Cardiac fibroblast (primary cell): Measurements from ENCODE around the gene ZNF70.

Source experiments
- DNase-seq, 2 donors: peaks; one replicate each; pipeline versions ENCODE4 v3.0.0 to v3.0.0-alpha.2; 2010; ENCODE audit warnings: low read depth in 2 of 2
- H3K4me3 ChIP-seq, 2 donors: replicated peaks in 1 of 2; 1 replicate in 1 of 2; 2 replicates in 1 of 2; pipeline ENCODE4 v1.5.1; 2011; ENCODE audit warnings: low read depth in 2 of 2, low read length in 2 of 2, mild to moderate bottlenecking in 2 of 2, moderate library complexity in 1 of 2
- TF ChIP-seq, protein P1 (sequence below): IDR thresholded peaks from one replicate; pipeline ENCODE4 v1.5.1; 2011; ENCODE audit warnings: low read depth, mild to moderate bottlenecking, low read length, inconsistent platforms

ZNF70 gene

DNA sequence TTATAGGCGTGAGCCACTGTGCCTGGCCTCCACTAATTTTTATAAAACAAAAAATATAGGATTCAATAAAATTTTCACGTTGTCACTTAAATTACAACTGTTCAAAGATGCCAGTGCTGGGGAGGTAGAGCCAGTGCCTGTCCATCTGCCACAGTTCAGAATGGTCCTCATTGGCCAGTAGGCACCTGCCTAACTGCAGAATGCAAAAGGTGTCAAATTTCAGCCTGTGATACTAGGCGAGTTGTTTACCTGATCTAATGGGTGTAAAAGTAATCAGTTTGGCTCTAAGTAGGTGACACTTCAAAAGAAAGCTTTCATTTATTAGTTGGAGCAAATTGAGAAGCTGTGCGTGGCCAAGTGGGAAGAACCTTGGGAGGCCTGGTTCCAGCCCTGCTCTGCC is 38.2 kb upstream of the ZNF70 start:
- TF ChIP-seq, protein P1, sequence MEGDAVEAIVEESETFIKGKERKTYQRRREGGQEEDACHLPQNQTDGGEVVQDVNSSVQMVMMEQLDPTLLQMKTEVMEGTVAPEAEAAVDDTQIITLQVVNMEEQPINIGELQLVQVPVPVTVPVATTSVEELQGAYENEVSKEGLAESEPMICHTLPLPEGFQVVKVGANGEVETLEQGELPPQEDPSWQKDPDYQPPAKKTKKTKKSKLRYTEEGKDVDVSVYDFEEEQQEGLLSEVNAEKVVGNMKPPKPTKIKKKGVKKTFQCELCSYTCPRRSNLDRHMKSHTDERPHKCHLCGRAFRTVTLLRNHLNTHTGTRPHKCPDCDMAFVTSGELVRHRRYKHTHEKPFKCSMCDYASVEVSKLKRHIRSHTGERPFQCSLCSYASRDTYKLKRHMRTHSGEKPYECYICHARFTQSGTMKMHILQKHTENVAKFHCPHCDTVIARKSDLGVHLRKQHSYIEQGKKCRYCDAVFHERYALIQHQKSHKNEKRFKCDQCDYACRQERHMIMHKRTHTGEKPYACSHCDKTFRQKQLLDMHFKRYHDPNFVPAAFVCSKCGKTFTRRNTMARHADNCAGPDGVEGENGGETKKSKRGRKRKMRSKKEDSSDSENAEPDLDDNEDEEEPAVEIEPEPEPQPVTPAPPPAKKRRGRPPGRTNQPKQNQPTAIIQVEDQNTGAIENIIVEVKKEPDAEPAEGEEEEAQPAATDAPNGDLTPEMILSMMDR: no peak
- H3K4me3 ChIP-seq: no peak overlapping the region
- DNase-seq: no peak

DNA sequence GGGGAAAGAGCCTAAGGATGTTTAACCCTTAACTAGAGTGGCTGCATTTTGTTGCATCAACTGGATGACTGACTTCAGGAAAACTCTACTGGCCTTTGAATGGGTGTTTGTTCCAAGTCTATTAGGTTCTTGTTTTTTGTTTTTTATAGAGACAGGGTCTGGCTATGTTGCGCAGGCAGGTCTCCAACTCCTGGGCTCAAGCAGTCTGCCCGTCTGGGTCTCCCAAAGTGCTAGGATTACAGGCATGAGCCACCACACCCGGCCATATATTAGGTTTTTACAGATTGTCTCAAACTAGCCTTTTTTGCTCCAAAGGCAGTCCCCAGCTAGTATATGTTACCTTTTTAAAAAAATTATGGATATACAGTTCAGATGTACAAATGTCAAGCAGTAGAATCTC is 37.0 kb upstream of the ZNF70 start:
- TF ChIP-seq, protein P1: no peak
- peak overlapping the region; percentile 71 to 94 for H3K4me3 ChIP-seq
- DNase-seq: no peak

DNA sequence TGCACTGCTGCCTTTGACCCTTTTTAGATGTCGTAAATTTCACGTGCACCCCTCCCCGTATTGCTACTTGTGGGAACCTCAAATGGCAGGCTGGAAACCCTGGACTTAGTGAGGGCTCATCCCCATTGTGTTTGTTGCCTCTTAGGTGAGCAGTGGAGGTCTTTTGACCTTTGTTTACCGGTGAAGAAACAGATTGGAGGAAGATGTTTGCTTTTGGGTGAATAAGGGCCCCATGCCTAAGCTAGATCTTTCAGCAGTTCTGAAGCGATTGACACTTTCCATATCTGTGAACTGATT is 36.6 kb upstream of the ZNF70 start:
- peak overlapping the region; percentile 71 to 94 for H3K4me3 ChIP-seq
- DNase-seq: no peak
- TF ChIP-seq, protein P1: no peak

DNA sequence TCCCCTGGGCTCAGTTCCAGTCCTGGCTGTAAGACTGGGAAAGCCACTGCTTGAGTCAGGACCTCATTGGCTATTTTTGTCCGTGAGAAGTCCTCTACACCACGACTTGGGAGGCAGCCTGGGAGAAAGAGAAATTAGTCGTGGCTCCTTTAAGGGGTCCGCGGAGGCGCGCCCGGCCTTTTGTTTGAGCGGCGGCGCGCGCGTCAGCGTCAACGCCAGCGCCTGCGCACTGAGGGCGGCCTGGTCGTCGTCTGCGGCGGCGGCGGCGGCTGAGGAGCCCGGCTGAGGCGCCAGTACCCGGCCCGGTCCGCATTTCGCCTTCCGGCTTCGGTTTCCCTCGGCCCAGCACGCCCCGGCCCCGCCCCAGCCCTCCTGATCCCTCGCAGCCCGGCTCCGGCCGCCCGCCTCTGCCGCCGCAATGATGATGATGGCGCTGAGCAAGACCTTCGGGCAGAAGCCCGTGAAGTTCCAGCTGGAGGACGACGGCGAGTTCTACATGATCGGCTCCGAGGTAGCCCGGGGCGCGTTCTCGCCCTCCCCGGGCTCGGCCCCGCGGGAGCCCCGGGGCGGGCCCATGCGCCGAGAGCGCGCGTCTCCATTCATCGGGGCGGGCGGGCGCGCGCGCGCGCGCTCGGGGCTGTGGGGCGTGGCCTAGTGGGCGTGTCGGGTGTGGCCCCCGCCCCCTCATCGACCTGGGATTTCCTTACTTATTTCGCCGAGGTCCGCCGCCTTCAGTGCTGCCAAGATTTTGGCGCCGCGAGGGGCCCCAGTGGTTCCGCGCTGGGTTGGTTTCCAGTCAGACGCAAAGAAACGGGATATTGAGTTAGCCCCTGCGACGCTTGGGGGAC is 36.1 kb upstream of the ZNF70 start, which contains the start of gene SMARCB1:
SMARCB1 (plus strand) TSS at position 215 of the 848 bp plus-strand sequence; CDS start at position 419, 204 bp downstream.
- H3K4me3 ChIP-seq: peak within 1 kb of the TSS; percentile 71 to 94
- TF ChIP-seq, protein P1: no peak
- DNase-seq: peak; percentile 93 to 94

- peak overlapping the region in 1 of 2 donors; percentile 94 for H3K4me3 ChIP-seq
- no peak for DNase-seq
- TF ChIP-seq, protein P1: no peak
Measured at GRCh38 chr22:23786261-23786710, 35.4 kb upstream of the ZNF70 start.

- TF ChIP-seq, protein P1: no peak
- DNase-seq: no peak
- no peak overlapping the region for H3K4me3 ChIP-seq
Measured at GRCh38 chr22:23784215-23784732, 33.4 kb upstream of the ZNF70 start.
